Glomerular visceral epithelial cell (primary cell): Measurements from ENCODE around the gene QSER1.
"Not testable (repeated sequence)": the region's sequence is repeated elsewhere in the genome, so short reads cannot be mapped to it uniquely, and the experiment has no call there.

Experiments used
- DNase-seq: peaks from one replicate; pipeline ENCODE4 v3.0.0-alpha.2; 2016; ENCODE audit errors: extremely low spot score

The QSER1 gene

GRCh38 chr11:33000181-33000580 lies 107.6 kb downstream of the QSER1 start:
- DNase-seq, result peak; percentile 33

DNA sequence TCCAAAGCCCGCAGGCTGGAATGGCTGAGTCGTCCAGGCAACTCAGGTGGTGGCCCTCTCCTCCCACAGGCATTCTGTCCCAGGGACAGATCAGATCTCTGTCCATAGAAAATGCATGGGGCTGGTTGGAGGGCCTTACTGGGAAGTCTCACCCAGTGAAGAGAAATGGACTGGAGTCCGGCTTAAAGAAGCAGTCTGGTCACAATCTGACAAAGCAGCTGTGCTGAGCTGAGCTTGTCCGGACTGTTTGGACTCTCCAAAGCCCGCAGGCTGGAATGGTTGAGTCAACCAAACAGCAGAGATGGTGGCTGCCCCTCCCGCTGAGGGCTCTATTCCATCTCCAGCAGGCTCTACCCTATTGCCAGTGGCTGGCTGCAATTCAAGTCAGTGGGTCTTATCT lies 108.7 kb downstream of the QSER1 start:
- DNase-seq, result no peak

- no peak for DNase-seq
Observed at GRCh38 chr11:33001751-33002542, 109.3 kb downstream of the QSER1 start.

DNA sequence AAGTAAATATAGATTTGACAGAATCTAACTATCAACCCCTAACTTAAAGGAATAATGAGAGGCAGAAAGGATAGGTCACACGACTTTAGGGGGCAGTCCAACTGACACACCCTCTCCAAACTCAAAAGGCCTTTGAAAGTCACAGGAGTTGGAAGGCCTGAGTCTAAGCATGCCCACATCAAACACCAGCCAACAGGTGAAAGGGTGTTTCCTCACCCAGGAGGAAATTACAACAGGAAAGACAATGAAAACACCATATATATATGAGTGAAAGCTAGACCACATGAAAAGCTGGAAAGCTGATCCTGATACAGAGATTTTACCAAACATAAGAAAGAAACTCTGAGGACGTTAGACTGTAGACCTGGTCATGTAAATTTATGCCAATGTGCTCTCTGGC lies 112.6 kb downstream of the QSER1 start:
- no peak for DNase-seq

DNA sequence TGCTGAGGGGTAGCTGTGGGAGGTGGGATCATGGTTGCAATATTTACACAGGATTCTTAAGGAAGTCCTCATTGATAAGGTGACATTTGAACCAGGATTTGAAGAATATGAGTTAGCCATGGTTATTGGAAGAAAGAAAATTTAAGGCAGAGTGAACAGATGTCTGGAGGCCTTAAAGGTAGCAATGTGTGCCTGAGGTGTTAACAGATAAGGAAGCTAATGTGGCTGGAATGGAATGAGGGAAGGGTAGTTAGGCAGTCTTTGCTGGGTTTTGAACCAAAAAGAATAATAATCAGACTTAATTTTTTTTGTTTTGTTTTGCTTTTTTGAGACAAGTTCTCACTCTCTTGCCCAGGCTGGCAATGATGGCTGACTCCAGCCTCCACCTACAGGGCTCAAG lies 113.4 kb downstream of the QSER1 start:
- DNase-seq, result no peak

GRCh38 chr11:33013755-33014154 lies 121.1 kb downstream of the QSER1 start:
- no peak for DNase-seq

- DNase-seq, result peak; percentile 86
Observed at GRCh38 chr11:33015621-33016551, 123.3 kb downstream of the QSER1 start, which contains the start of gene DEPDC7. DEPDC7 (plus strand) TSS chr11:33015878; CDS start chr11:33015956, 78 bp downstream.

GRCh38 chr11:33016654-33017053 lies 124.0 kb downstream of the QSER1 start:
- DNase-seq, result no peak

DNA sequence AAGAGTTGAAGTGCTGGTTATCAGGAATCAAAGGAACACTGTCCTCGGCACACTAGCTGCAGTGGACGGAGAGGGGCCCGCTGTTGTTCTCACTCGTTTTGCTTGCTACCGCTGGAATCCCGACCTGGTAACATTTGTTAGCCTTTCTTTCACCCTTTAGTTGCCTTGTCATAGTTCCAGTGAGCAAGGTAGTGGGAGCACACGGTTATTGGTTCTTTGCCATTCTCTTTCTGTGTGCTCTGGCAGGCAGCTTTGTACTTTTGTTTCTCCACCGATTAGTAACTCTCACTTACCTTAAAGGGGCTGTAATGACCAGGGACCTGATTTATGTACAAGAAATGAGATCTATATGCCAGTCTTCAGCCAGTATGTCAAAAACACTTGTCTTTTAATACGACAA lies 124.9 kb downstream of the QSER1 start:
- no peak for DNase-seq

- no peak for DNase-seq
Observed at GRCh38 chr11:33017965-33018364, 125.4 kb downstream of the QSER1 start.

DNA sequence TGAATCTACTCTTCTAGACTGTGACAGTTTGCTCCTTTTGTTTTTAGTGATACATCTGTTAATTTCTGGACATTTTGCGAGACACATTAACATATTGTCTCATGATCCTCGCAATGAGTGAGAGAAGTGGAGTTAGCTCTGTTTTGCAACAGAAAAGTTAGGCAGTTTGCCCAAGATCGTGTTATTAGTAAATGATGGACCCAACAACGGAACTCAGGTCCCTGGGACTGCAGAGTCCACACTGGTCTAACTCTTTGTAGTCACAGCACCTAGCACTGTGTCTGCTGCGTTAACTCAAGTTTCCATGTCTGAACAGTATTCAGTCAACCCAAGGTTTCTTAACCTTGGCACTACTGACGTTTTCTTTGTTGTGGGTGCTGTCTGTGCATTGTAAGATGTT lies 126.2 kb downstream of the QSER1 start:
- no peak for DNase-seq

DNA sequence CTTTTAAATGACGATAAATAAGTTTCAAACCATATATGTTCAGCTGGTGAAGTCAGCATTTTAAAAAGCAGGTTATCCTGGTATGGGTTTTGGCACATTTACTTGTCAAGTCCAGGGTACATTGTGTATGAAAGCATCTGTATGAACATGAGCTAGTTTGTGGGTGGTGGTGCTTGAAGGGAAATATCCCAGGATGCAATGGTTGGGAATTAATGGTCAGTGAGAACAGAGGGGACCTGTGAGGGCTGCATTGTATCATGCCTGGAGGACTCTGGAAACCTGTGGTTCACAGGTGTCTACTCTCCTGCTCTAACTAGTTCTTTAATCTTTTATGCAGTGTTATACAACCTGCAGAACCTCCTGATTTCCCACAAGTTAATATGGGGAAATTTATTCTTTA lies 128.9 kb downstream of the QSER1 start:
- no peak for DNase-seq

DNA sequence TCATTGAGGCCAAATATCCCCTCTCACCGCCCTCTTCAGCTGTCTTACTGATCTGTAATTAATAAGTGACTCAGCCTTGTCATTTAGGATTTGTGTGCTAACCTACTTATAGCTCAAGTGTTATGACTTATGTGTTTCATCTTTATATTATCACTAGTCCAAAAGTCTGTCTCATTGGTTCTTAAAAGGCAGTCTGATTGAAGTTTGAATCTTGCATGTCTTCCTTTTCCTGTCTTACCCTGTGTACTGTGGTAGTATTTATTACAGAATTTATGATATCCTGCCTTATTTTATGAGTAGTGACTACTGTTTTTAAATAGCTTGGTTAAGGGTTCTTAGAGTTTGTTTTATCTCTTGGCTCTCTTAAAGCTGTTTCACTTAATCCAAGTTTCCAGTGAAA lies 129.3 kb downstream of the QSER1 start:
- DNase-seq, result no peak

GRCh38 chr11:33025339-33025722 lies 132.7 kb downstream of the QSER1 start:
- DNase-seq, result no peak

- DNase-seq, result no peak
Observed at GRCh38 chr11:33027233-33027632, 134.6 kb downstream of the QSER1 start.

DNA sequence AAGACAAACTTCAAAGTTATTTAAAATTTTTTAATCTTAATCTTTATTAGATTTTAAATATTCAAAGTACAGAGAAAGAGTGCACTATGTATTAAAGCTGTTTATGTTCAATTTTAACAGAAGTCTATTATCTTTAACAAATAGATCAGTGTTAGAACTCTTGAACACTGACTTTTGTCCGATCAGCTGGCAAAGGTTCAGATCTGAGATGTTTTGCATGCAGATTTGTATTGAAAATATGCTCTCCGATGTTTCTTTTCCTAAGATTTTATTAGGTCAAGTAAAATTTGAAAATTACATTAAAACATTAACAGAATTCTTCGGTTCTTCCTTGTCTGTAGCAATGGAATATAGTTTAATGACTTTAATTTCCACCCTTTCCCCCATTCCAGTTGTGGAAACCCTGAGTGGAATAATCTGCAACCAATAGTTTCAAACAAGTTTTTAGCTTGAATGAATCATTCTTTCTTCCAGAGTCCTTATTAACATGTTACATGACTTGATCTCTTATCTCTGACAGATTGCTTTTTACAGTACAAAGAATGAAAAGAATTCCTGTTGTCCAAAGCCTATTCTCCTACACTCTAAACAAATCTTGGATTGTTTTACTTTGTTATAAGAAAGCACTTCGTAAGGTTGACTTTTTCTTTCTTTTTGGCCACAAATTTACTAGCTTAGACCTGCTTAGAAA lies 135.4 kb downstream of the QSER1 start:
- no peak for DNase-seq

DNA sequence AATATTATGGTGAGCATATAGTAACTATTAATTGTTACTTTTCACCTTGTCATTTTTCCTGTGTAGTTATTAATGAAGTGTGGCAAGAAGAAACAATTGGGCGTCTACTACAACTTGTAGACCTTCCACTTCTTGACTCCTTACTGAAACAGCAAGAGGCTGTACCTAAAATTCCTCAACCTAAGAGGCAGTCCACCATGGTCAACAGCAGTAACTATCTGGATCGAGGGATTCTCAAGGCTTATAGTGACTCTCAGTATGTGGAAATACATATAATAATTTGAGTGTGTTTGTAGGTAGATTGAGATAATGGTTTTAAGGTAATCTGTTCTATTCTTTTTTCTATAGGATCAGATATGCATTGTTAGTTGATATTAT lies 135.9 kb downstream of the QSER1 start:
- no peak for DNase-seq

DNA sequence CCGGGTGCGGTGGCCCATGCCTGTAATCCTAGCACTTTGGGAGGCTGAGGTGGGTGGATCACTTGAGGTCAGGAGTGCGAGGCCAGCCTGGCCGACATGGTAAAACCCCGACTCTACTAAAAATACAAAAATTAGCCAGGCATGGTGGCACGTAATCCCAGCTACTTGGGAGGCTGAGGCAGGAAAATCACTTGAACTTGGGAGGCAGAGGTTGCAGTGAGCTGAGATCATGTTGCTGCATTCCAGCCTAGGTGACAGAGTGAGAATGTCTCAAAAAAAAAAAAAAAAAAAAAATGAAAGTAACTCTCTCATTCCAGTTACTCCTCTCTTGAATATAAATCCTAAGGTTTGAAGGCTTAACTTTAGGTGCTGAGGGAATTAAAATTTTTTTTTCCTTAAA lies 136.6 kb downstream of the QSER1 start:
- not testable (repeated sequence) for DNase-seq
